HS-27A (cell line): Measurements from ENCODE around the gene TRIAP1.

ENCODE experiments used
- DNase-seq: peaks from one replicate; pipeline ENCODE4 v3.0.0-alpha.2; 2012; ENCODE audit warnings: low read depth, missing footprints

TRIAP1 gene

GRCh38 chr12:120429368-120429767 is 16.8 kb downstream of the TRIAP1 start:
- DNase-seq = no peak

- no peak for DNase-seq
Measured at GRCh38 chr12:120428597-120429229, 17.5 kb downstream of the TRIAP1 start.

- no peak for DNase-seq
Measured at GRCh38 chr12:120425797-120426196, 20.4 kb downstream of the TRIAP1 start.

- no peak for DNase-seq
Measured at GRCh38 chr12:120422892-120423456, 23.2 kb downstream of the TRIAP1 start.

- no peak for DNase-seq
Measured at GRCh38 chr12:120421701-120422100, 24.5 kb downstream of the TRIAP1 start.

- DNase-seq = no peak
Measured at GRCh38 chr12:120417917-120418580, 28.1 kb downstream of the TRIAP1 start.

- no peak for DNase-seq
Measured at GRCh38 chr12:120416490-120417216, 29.5 kb downstream of the TRIAP1 start.

- DNase-seq = no peak
Measured at GRCh38 chr12:120413901-120414695, 32.1 kb downstream of the TRIAP1 start.

GRCh38 chr12:120412421-120412820 is 33.8 kb downstream of the TRIAP1 start:
- DNase-seq = no peak

- no peak for DNase-seq
Measured at GRCh38 chr12:120408771-120409170, 37.4 kb downstream of the TRIAP1 start.

- no peak for DNase-seq
Measured at GRCh38 chr12:120406553-120406952, 39.6 kb downstream of the TRIAP1 start.

- DNase-seq = no peak
Measured at GRCh38 chr12:120406069-120406468, 40.1 kb downstream of the TRIAP1 start.

GRCh38 chr12:120404271-120404670 is 41.9 kb downstream of the TRIAP1 start:
- DNase-seq = no peak

- no peak for DNase-seq
Measured at GRCh38 chr12:120403869-120404268, 42.3 kb downstream of the TRIAP1 start.

GRCh38 chr12:120402217-120402616 is 44.0 kb downstream of the TRIAP1 start:
- no peak for DNase-seq

- DNase-seq = no peak
Measured at GRCh38 chr12:120399531-120399930, 46.7 kb downstream of the TRIAP1 start.

- DNase-seq = no peak
Measured at GRCh38 chr12:120397824-120398540, 48.2 kb downstream of the TRIAP1 start.

GRCh38 chr12:120394483-120395367 is 51.5 kb downstream of the TRIAP1 start:
- no peak for DNase-seq
